ENCODE data around the gene GRAP. TPM values are rescaled to one million over a fixed set of nuclear protein-coding genes. Genes with fewer than 3 reads are reported as not detected.
"Not testable (repeated sequence)": the region's sequence is repeated elsewhere in the genome, so short reads cannot be mapped to it uniquely, and the experiment has no call there.

The GRAP gene
- total RNA-seq, 5 donors from 2014 or later (not counting 1 experiment from before 2014, with no cell fraction given) = 26.5 to 95.2 (median 74.0) TPM

- H3K9me3 Mint-ChIP-seq; H3K27me3 Mint-ChIP-seq; CTCF ChIA-PET; H3K9me3 ChIP-seq; H3K27ac ChIP-seq (ENCODE audit: low read length); H3K4me1 Mint-ChIP-seq; H3K27ac Mint-ChIP-seq; H3K4me3 ChIP-seq (ENCODE audit: control insufficient read depth in 1 of 2, extremely low read depth in 1 of 2, low read length in 1 of 2); ATAC-seq (replicated peaks in 1 of 4); H3K36me3 Mint-ChIP-seq; H3K36me3 ChIP-seq (ENCODE audit: control insufficient read depth in 2 of 2, extremely low read depth in 1 of 2, insufficient read depth in 1 of 2, low read length in 1 of 2); H3K4me3 Mint-ChIP-seq; H3K4me1 ChIP-seq (ENCODE audit: control insufficient read depth in 1 of 2, extremely low read depth in 1 of 2, insufficient read depth in 2 of 2, low read length in 2 of 2); H3K27me3 ChIP-seq (replicated peaks in 1 of 2; ENCODE audit: control insufficient read depth in 2 of 2, extremely low read depth in 1 of 2, insufficient read depth in 2 of 2, low read length in 1 of 2); POLR2A ChIA-PET: not testable (repeated sequence)
- WGBS (ENCODE audit: insufficient coverage) = no CpG with 5 or more reads among the region's 10 CpGs
- DNase-seq = peak in 1 of 35 experiments; percentile 0
Observed at GRCh38 chr17:19041871-19042270, 4.9 kb downstream of the GRAP start.

- H3K9me3 ChIP-seq; CTCF ChIA-PET; H3K27me3 Mint-ChIP-seq; POLR2A ChIA-PET; DNase-seq; H3K27ac Mint-ChIP-seq; H3K27me3 ChIP-seq (replicated peaks in 1 of 2; ENCODE audit: control insufficient read depth in 2 of 2, extremely low read depth in 1 of 2, insufficient read depth in 2 of 2, low read length in 1 of 2); H3K4me3 ChIP-seq (ENCODE audit: control insufficient read depth in 1 of 2, extremely low read depth in 1 of 2, low read length in 1 of 2); H3K4me1 Mint-ChIP-seq; H3K9me3 Mint-ChIP-seq; H3K4me1 ChIP-seq (ENCODE audit: control insufficient read depth in 1 of 2, extremely low read depth in 1 of 2, insufficient read depth in 2 of 2, low read length in 2 of 2); H3K27ac ChIP-seq (ENCODE audit: low read length); H3K36me3 ChIP-seq (ENCODE audit: control insufficient read depth in 2 of 2, extremely low read depth in 1 of 2, insufficient read depth in 1 of 2, low read length in 1 of 2); H3K36me3 Mint-ChIP-seq: not testable (repeated sequence)
- H3K4me3 Mint-ChIP-seq = peak overlapping the region in 1 of 3 donors; percentile 35
- ATAC-seq (replicated peaks in 1 of 4) = peak; percentile 57 to 62 (median 60)
- no CpG with 5 or more reads among the region's 9 CpGs for WGBS (ENCODE audit: insufficient coverage)
Observed at GRCh38 chr17:19040350-19040749, 6.4 kb downstream of the GRAP start.

DNA sequence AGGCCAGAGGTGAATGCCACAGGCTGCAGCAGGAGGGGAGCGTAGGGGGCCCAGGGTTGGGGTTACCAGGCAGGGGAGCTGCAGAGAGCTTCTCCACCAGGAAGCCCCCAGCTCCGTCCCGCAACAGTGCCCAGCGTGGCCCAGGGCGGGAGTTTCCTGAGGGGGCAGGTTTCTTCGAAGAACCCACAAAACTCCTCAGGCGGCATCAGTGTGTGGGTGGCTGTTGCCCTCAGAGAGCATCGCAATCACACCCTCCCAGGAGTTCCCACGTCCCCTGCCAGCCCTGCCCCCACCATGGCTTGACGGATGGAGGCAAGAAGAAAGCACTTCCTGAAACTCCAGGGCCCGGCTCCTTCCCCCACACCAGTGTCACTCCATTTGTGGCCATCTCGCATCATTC, 8.0 kb downstream of the GRAP start:
- H3K27me3 Mint-ChIP-seq; H3K4me3 Mint-ChIP-seq; H3K9me3 Mint-ChIP-seq; POLR2A ChIA-PET; H3K36me3 Mint-ChIP-seq; CTCF ChIA-PET; H3K27ac ChIP-seq (ENCODE audit: low read length); H3K9me3 ChIP-seq; H3K4me1 ChIP-seq (ENCODE audit: control insufficient read depth in 1 of 2, extremely low read depth in 1 of 2, insufficient read depth in 2 of 2, low read length in 2 of 2); H3K4me1 Mint-ChIP-seq; H3K27ac Mint-ChIP-seq; H3K36me3 ChIP-seq (ENCODE audit: control insufficient read depth in 2 of 2, extremely low read depth in 1 of 2, insufficient read depth in 1 of 2, low read length in 1 of 2); DNase-seq; H3K27me3 ChIP-seq (replicated peaks in 1 of 2; ENCODE audit: control insufficient read depth in 2 of 2, extremely low read depth in 1 of 2, insufficient read depth in 2 of 2, low read length in 1 of 2); H3K4me3 ChIP-seq (ENCODE audit: control insufficient read depth in 1 of 2, extremely low read depth in 1 of 2, low read length in 1 of 2): not testable (repeated sequence)
- peak in 1 of 4 experiments; percentile 42 for ATAC-seq (replicated peaks in 1 of 4)
- no CpG with 5 or more reads among the region's 12 CpGs for WGBS (ENCODE audit: insufficient coverage)

- H3K27ac Mint-ChIP-seq; H3K27ac ChIP-seq (ENCODE audit: low read length); H3K9me3 Mint-ChIP-seq; H3K36me3 Mint-ChIP-seq; H3K4me1 Mint-ChIP-seq; H3K4me1 ChIP-seq (ENCODE audit: control insufficient read depth in 1 of 2, extremely low read depth in 1 of 2, insufficient read depth in 2 of 2, low read length in 2 of 2); CTCF ChIA-PET; DNase-seq; H3K4me3 ChIP-seq (ENCODE audit: control insufficient read depth in 1 of 2, extremely low read depth in 1 of 2, low read length in 1 of 2); H3K27me3 Mint-ChIP-seq; H3K36me3 ChIP-seq (ENCODE audit: control insufficient read depth in 2 of 2, extremely low read depth in 1 of 2, insufficient read depth in 1 of 2, low read length in 1 of 2); H3K9me3 ChIP-seq; H3K4me3 Mint-ChIP-seq; H3K27me3 ChIP-seq (replicated peaks in 1 of 2; ENCODE audit: control insufficient read depth in 2 of 2, extremely low read depth in 1 of 2, insufficient read depth in 2 of 2, low read length in 1 of 2); POLR2A ChIA-PET: not testable (repeated sequence)
- WGBS (ENCODE audit: insufficient coverage) = no CpG with 5 or more reads among the region's 17 CpGs
- peak; percentile 49 to 69 (median 56) for ATAC-seq (replicated peaks in 1 of 4)
Observed at GRCh38 chr17:19038007-19038406, 8.8 kb downstream of the GRAP start.

- POLR2A ChIA-PET; H3K27ac ChIP-seq (ENCODE audit: low read length); H3K4me1 Mint-ChIP-seq; H3K36me3 ChIP-seq (ENCODE audit: control insufficient read depth in 2 of 2, extremely low read depth in 1 of 2, insufficient read depth in 1 of 2, low read length in 1 of 2); H3K4me3 ChIP-seq (ENCODE audit: control insufficient read depth in 1 of 2, extremely low read depth in 1 of 2, low read length in 1 of 2); H3K4me1 ChIP-seq (ENCODE audit: control insufficient read depth in 1 of 2, extremely low read depth in 1 of 2, insufficient read depth in 2 of 2, low read length in 2 of 2); H3K4me3 Mint-ChIP-seq; H3K27me3 Mint-ChIP-seq; DNase-seq; H3K27ac Mint-ChIP-seq; H3K9me3 ChIP-seq; H3K36me3 Mint-ChIP-seq; H3K9me3 Mint-ChIP-seq; CTCF ChIA-PET; H3K27me3 ChIP-seq (replicated peaks in 1 of 2; ENCODE audit: control insufficient read depth in 2 of 2, extremely low read depth in 1 of 2, insufficient read depth in 2 of 2, low read length in 1 of 2): not testable (repeated sequence)
- no CpG with 5 or more reads among the region's 6 CpGs for WGBS (ENCODE audit: insufficient coverage)
- ATAC-seq (replicated peaks in 1 of 4) = peak; percentile 48 to 75 (median 56)
Observed at GRCh38 chr17:19037547-19037946, 9.2 kb downstream of the GRAP start.

DNA sequence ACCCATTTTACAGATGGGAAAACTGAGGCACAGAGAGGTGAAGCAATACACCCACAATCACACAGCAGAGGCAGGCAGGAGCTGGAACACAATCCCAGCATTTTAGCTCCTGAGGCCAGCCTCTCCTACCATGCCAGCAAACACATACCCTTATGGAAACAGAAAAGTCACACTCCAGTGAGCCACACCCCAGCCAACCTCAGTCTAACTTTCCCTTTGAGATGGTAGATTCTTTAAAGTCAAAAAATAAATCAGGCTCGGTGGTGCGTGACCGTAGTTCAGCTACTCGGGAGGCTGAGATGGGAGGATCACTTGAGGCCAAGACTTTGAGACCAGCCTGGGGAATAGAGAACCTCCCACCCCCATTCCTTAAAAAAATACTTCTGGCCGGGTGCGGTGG, 10.6 kb downstream of the GRAP start:
- H3K9me3 Mint-ChIP-seq; H3K4me1 Mint-ChIP-seq; H3K27me3 ChIP-seq (replicated peaks in 1 of 2; ENCODE audit: control insufficient read depth in 2 of 2, extremely low read depth in 1 of 2, insufficient read depth in 2 of 2, low read length in 1 of 2); H3K4me1 ChIP-seq (ENCODE audit: control insufficient read depth in 1 of 2, extremely low read depth in 1 of 2, insufficient read depth in 2 of 2, low read length in 2 of 2); H3K4me3 ChIP-seq (ENCODE audit: control insufficient read depth in 1 of 2, extremely low read depth in 1 of 2, low read length in 1 of 2); H3K27ac Mint-ChIP-seq; POLR2A ChIA-PET; H3K36me3 Mint-ChIP-seq; ATAC-seq (replicated peaks in 1 of 4); CTCF ChIA-PET; H3K9me3 ChIP-seq; H3K27me3 Mint-ChIP-seq; H3K27ac ChIP-seq (ENCODE audit: low read length); H3K36me3 ChIP-seq (ENCODE audit: control insufficient read depth in 2 of 2, extremely low read depth in 1 of 2, insufficient read depth in 1 of 2, low read length in 1 of 2); DNase-seq; H3K4me3 Mint-ChIP-seq: not testable (repeated sequence)
- no CpG with 5 or more reads among the region's 6 CpGs for WGBS (ENCODE audit: insufficient coverage)

DNA sequence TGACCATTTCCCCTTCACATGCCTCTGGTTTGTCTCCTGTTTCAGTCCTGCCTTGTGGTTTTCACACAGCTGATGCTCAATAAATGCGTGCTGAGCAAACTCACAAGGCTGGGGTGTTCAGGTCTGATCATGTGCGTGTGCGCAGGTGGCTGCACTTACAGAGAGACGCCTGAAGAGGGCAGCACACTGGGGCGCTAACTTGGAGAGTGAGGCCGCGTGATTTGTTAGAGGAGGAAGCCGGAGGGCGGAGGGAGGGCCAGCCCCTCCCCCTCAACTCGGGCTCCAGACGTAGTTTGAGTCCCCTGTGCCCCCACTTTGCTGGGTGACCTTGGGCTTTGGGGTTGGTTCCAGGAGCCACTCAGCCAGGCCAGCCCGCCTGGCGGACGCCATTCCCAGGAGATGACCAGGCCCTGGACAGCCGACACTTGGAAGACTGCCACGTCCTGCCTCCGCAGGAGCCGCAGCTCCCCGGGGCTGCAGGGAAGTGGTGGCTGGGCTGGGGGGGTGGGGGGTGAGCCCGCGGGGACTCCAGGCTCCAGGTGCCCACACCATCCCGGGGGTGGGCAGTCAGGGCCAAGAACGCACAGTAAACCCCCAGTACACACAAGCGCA, 14.3 kb downstream of the GRAP start:
- H3K4me1 ChIP-seq (ENCODE audit: control insufficient read depth in 1 of 2, extremely low read depth in 1 of 2, insufficient read depth in 2 of 2, low read length in 2 of 2); H3K4me3 Mint-ChIP-seq; H3K27me3 ChIP-seq (replicated peaks in 1 of 2; ENCODE audit: control insufficient read depth in 2 of 2, extremely low read depth in 1 of 2, insufficient read depth in 2 of 2, low read length in 1 of 2); H3K4me3 ChIP-seq (ENCODE audit: control insufficient read depth in 1 of 2, extremely low read depth in 1 of 2, low read length in 1 of 2); H3K4me1 Mint-ChIP-seq; CTCF ChIA-PET; H3K27ac Mint-ChIP-seq; H3K9me3 Mint-ChIP-seq; H3K9me3 ChIP-seq; H3K36me3 ChIP-seq (ENCODE audit: control insufficient read depth in 2 of 2, extremely low read depth in 1 of 2, insufficient read depth in 1 of 2, low read length in 1 of 2); DNase-seq; H3K27me3 Mint-ChIP-seq; H3K27ac ChIP-seq (ENCODE audit: low read length); H3K36me3 Mint-ChIP-seq; POLR2A ChIA-PET: not testable (repeated sequence)
- WGBS (ENCODE audit: insufficient coverage) = no CpG with 5 or more reads among the region's 24 CpGs
- ATAC-seq (replicated peaks in 1 of 4) = peak; percentile 90 to 96 (median 95)

Data from T-cell (primary cell).